ENCODE data around the gene POP7.

DNA sequence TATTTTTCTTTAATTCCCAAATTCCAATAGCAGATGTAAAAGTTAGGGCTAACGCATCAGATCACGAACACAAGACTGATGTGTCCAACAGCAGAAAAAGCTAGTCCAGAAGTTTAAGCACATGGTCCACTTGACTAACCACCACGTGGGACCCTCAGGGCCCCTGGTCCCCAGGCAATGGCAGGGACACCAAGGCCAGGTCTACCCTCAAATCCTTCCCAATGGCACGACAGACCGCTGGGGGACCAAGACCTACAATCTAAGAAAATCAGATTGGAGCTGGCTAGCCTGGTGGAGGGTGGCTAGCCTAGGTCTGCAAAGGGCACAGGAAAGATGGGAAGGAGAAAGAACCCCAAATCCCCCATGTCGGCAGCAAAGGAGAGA lies 13.4 kb upstream of the POP7 start:
- TF ChIP-seq, protein P1, sequence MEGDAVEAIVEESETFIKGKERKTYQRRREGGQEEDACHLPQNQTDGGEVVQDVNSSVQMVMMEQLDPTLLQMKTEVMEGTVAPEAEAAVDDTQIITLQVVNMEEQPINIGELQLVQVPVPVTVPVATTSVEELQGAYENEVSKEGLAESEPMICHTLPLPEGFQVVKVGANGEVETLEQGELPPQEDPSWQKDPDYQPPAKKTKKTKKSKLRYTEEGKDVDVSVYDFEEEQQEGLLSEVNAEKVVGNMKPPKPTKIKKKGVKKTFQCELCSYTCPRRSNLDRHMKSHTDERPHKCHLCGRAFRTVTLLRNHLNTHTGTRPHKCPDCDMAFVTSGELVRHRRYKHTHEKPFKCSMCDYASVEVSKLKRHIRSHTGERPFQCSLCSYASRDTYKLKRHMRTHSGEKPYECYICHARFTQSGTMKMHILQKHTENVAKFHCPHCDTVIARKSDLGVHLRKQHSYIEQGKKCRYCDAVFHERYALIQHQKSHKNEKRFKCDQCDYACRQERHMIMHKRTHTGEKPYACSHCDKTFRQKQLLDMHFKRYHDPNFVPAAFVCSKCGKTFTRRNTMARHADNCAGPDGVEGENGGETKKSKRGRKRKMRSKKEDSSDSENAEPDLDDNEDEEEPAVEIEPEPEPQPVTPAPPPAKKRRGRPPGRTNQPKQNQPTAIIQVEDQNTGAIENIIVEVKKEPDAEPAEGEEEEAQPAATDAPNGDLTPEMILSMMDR (conservative IDR thresholded peaks at IDR 0.05; ENCODE audit: low read depth, low read length): no peak
- TF ChIP-seq EZH2 (IDR thresholded peaks at IDR 0.05; ENCODE audit: low read length, unreplicated experiment): no peak
- TF ChIP-seq EZH2phosphoT487 (IDR thresholded peaks at IDR 0.05; ENCODE audit: borderline replicate concordance, low read length): no peak
